ENCODE data around the gene CNIH3.
A peak's percentile ranks its signal among the peaks of the same experiment; 100 is the strongest.

CNIH3 gene

DNA sequence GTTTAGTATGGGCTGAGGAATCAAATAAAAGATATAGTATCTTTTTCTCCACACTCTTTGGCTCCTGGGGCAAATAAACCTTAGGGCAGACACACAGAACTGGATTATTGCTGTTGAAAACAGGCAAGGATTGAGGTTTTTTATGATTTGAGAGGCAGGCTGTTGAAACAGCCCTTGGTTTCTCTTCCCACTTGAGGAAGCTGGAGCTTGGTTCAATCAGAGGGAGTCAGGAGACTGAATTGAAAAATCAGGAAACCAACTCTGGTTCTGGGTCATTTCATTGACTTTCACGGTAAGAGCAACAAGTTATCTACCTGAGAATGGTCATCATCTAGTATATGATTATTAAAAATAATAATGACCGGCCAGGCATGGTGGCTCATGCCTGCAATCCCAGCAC is 108.4 kb downstream of the CNIH3 start:
- no peak overlapping the region for H3K4me3 ChIP-seq (ENCODE audit: low read length)
- no peak for DNase-seq (ENCODE audit: low read depth)
- TF ChIP-seq, protein P1, sequence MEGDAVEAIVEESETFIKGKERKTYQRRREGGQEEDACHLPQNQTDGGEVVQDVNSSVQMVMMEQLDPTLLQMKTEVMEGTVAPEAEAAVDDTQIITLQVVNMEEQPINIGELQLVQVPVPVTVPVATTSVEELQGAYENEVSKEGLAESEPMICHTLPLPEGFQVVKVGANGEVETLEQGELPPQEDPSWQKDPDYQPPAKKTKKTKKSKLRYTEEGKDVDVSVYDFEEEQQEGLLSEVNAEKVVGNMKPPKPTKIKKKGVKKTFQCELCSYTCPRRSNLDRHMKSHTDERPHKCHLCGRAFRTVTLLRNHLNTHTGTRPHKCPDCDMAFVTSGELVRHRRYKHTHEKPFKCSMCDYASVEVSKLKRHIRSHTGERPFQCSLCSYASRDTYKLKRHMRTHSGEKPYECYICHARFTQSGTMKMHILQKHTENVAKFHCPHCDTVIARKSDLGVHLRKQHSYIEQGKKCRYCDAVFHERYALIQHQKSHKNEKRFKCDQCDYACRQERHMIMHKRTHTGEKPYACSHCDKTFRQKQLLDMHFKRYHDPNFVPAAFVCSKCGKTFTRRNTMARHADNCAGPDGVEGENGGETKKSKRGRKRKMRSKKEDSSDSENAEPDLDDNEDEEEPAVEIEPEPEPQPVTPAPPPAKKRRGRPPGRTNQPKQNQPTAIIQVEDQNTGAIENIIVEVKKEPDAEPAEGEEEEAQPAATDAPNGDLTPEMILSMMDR (IDR thresholded peaks at IDR 0.05; ENCODE audit: insufficient read depth, low read depth, low read length, missing control alignments), result no peak

DNA sequence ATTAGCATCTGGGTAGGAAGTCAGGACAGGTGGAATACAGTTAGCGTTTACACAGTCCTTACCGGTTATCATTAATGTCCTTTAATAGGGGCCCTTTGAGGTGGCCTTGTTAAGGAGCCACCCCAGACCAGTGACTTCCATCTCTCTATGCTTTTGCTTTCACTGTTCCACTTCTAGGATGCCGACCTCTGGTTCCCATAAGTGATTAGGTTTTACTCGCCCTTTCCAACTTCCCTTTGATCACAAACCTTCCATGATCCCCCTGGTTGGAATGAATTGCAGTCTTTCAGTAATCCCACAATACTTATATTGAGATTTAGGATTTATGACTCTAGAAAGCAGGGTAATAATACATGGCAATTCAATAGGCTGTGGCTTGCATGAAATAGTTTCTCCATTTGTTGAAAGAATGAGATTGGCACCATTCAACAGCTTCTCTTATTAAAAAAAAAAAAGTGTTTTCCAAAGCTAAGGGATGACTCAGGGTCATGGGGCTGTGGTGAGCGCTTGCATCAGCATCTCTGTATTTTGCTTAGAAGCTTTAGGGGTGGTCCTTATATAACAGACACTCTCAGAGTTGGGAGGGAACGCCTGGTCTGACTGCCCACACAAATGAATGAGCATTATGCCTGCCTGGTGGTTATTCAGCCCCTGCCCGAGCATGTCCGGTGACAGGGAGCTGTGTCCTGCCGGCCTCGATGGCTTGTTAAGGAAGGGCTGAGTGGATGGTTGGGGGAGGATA is 110.5 kb downstream of the CNIH3 start:
- TF ChIP-seq, protein P1 (IDR thresholded peaks at IDR 0.05; ENCODE audit: insufficient read depth, low read depth, low read length, missing control alignments), result no peak
- H3K4me3 ChIP-seq (ENCODE audit: low read length), result no peak overlapping the region
- peak; percentile 86 for DNase-seq (ENCODE audit: low read depth)

DNA sequence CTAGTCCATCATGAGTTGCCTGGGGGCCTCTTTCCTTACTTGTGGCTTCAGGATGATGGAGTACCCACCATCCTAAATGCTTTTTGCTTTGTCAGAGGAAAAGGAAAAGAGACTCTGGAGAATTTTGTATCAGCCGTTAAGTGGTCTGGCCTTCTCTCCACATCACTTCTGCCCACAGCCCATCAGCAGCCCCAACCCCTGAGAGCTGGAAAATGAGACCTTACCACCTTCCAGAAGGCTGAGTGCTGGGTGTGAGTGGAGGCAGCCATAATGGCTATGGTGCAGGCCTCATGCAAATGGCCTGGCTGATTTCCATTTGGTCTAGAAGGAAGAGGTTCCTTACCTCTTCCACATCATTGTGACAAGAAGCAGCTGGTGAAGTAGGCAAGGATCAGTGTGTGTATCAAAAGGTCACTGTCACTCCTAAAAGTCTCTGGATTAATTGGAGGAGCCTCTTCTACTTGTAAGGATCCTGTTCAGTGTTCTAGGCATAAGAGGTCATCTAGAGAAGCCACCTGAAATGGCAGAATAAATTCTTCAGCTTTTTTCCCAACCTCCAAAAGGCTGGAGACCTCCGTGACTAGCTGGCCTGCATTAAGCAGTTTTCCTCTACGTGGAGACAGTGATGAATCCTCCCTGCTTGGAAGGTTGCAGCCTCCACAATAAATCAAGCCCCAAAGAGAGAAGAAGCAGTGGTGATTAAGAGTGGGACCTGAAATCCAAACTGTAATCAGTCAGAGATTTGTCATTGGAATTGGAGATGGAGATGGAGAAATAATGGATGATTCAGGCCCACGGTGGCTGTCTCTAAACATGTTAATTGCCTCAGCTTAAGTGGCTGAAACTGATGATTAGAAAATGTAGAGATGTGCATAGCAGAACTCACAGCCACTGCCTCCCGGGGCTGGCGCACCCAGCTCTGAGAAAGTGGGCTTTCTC is 111.5 kb downstream of the CNIH3 start:
- TF ChIP-seq, protein P1 (IDR thresholded peaks at IDR 0.05; ENCODE audit: insufficient read depth, low read depth, low read length, missing control alignments), result no peak

DNA sequence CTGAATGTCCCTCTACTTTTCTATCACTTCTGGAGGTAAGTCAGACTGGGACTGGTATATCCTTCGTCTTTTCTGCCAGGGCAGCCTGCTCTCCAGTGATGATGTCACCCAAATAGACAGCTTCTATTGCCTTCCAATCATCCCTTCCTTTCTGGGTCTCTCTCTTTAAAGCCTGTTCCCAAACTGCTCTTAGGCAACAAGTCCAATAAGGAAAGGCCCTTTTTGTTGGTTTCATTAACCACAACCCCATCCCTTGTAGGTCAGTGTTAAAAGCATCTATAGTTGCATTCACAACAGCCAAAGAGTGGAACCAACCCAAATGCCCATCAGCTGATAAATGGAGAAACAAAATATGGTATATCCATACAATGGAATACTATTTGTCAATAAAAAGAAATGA is 114.4 kb downstream of the CNIH3 start:
- DNase-seq (ENCODE audit: low read depth), result no peak
- H3K4me3 ChIP-seq (ENCODE audit: low read length), result no peak overlapping the region
- TF ChIP-seq, protein P1 (IDR thresholded peaks at IDR 0.05; ENCODE audit: insufficient read depth, low read depth, low read length, missing control alignments), result no peak

More for the DNA sequence above, 111.5 kb downstream of the CNIH3 start:
- peak; percentile 68 for DNase-seq (ENCODE audit: low read depth)
- H3K4me3 ChIP-seq (ENCODE audit: low read length), result no peak overlapping the region

DNA sequence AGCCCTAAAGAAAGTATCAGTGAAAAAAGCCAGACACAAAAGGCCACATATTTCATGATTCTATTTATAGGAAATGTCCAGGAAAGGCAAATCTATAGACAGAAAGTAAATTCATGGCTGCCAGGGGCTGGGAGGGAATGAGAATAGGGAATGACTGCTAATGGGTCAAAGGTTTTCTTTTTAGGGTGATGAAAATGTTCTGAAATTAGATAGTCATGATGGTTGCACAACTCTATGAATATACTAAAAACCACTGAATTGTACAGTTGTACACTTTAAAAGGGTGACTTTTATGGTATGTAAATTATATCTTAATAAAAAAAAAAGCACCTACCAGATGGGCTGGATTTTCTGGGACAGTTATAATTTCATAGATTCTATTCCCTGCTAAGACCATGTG is 114.8 kb downstream of the CNIH3 start:
- H3K4me3 ChIP-seq (ENCODE audit: low read length), result no peak overlapping the region
- TF ChIP-seq, protein P1 (IDR thresholded peaks at IDR 0.05; ENCODE audit: insufficient read depth, low read depth, low read length, missing control alignments), result no peak
- no peak for DNase-seq (ENCODE audit: low read depth)

DNA sequence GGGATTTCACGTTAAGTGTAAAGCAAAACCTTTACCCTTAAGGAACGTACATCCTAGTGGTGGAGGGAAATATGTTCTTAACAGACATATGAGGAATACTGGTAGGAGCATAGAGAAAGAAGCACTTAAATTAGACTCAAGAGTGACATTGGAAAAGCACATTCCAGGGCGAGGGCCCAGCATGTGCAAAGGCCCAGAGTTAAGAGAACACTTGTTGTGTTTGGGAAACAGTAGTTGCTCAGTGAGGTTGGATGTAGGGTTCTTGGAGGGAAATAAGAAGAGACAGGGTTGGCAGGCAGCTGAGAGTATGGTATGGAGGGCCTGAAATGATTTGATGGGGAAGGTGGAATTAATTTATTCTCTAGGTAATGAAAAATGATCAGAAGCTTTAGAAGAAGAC is 115.5 kb downstream of the CNIH3 start:
- TF ChIP-seq, protein P1 (IDR thresholded peaks at IDR 0.05; ENCODE audit: insufficient read depth, low read depth, low read length, missing control alignments), result no peak
- DNase-seq (ENCODE audit: low read depth), result no peak
- no peak overlapping the region for H3K4me3 ChIP-seq (ENCODE audit: low read length)

Data from epithelial cell of esophagus (primary cell).